Immature natural killer cell (primary cell): ENCODE results near the gene BEST3. TPM values are rescaled to one million over a fixed set of nuclear protein-coding genes. Genes with fewer than 3 reads are reported as not detected.
"Not testable (repeated sequence)": the region's sequence is repeated elsewhere in the genome, so short reads cannot be mapped to it uniquely, and the experiment has no call there.

Experiments used
- DNase-seq, 3 donors: peaks; one replicate each; pipeline ENCODE4 v3.0.0; 2022; ENCODE audit warnings: mixed read lengths in 1 of 3
- H3K27ac Mint-ChIP-seq, 6 donors: one replicate each; pipeline ENCODE4 v1.8.0; 2020; ENCODE audit warnings: mixed read lengths in 6 of 6, mild to moderate bottlenecking in 5 of 6, inconsistent platforms in 4 of 6, moderate library complexity in 3 of 6
- H3K27me3 Mint-ChIP-seq, 3 donors: one replicate each; pipeline ENCODE4 v1.8.0; 2020 to 2021; ENCODE audit warnings: low read depth in 3 of 3, mild to moderate bottlenecking in 3 of 3, mixed read lengths in 3 of 3, moderate library complexity in 3 of 3, inconsistent platforms in 1 of 3
- H3K36me3 Mint-ChIP-seq, 3 donors: one replicate each; pipeline ENCODE4 v1.8.0; 2020; ENCODE audit warnings: mixed read lengths in 3 of 3, inconsistent platforms in 2 of 3, mild to moderate bottlenecking in 2 of 3
- H3K4me1 Mint-ChIP-seq, 2 donors: one replicate each; pipeline ENCODE4 v1.8.0; 2020; ENCODE audit warnings: inconsistent platforms in 2 of 2, mild to moderate bottlenecking in 2 of 2, mixed read lengths in 2 of 2, moderate library complexity in 1 of 2
- H3K4me3 Mint-ChIP-seq, 5 donors: one replicate each; pipeline ENCODE4 v1.8.0; 2020; ENCODE audit warnings: mild to moderate bottlenecking in 5 of 5, mixed read lengths in 5 of 5, inconsistent platforms in 3 of 5, moderate library complexity in 3 of 5
- H3K9me3 Mint-ChIP-seq, 6 donors: one replicate each; pipeline ENCODE4 v1.8.0; 2020; ENCODE audit warnings: mild to moderate bottlenecking in 6 of 6, mixed read lengths in 6 of 6, inconsistent platforms in 4 of 6, moderate library complexity in 3 of 6
- polyA plus RNA-seq, 3 donors: library from polyadenylated mRNA; unstranded; fragments of 300-500 nt; fragmentation: Illumina TruSeq; gene quantifications; one replicate each; pipeline ENCODE4 v1.2.3, GENCODE V29; 2021

BEST3 gene
- polyA plus RNA-seq, 3 donors from 2014 or later = not detected

GRCh38 chr12:69620077-69620476 lies 79.0 kb downstream of the BEST3 start:
- Mint-ChIP-seq H3K9me3 (peaks cover 0 to 2% (median 0%) of the 10 kb centered on the region in 6 donors), H3K27ac (no peak overlapping the region), H3K4me3 (no peak overlapping the region), H3K4me1 (no peaks in the 10 kb centered on the region), H3K27me3 (peaks cover 1 to 11% (median 5%) of the 10 kb centered on the region in 3 donors), H3K36me3 (no peaks in the 10 kb centered on the region)
- DNase-seq = no peak

- DNase-seq = no peak
- Mint-ChIP-seq H3K27me3 (peaks cover 1 to 11% (median 6%) of the 10 kb centered on the region in 3 donors), H3K9me3 (peaks cover 0 to 2% (median 0%) of the 10 kb centered on the region in 6 donors), H3K4me3 (no peak overlapping the region), H3K4me1 (no peaks in the 10 kb centered on the region), H3K27ac (no peak overlapping the region), H3K36me3 (no peaks in the 10 kb centered on the region)
Observed at GRCh38 chr12:69619050-69619449, 80.1 kb downstream of the BEST3 start.

GRCh38 chr12:69616025-69616424 lies 83.1 kb downstream of the BEST3 start:
- no peak overlapping the region for H3K4me3 Mint-ChIP-seq
- H3K9me3 Mint-ChIP-seq = peaks cover 0 to 2% (median 0%) of the 10 kb centered on the region in 6 donors

GRCh38 chr12:69613351-69613750 lies 85.8 kb downstream of the BEST3 start:
- H3K4me1 Mint-ChIP-seq = no peaks in the 10 kb centered on the region
- peaks cover 0 to 8% (median 3%) of the 10 kb centered on the region in 3 donors for H3K27me3 Mint-ChIP-seq
- H3K36me3 Mint-ChIP-seq = no peaks in the 10 kb centered on the region

More at GRCh38 chr12:69616025-69616424, 83.1 kb downstream of the BEST3 start:
- no peaks in the 10 kb centered on the region for H3K4me1 Mint-ChIP-seq
- H3K27me3 Mint-ChIP-seq = peaks cover 1 to 9% (median 5%) of the 10 kb centered on the region in 3 donors
- H3K27ac Mint-ChIP-seq = no peak overlapping the region
- no peak for DNase-seq
- no peaks in the 10 kb centered on the region for H3K36me3 Mint-ChIP-seq

GRCh38 chr12:69610729-69611128 lies 88.4 kb downstream of the BEST3 start, which contains the start of gene LRRC10:
Gene LRRC10 (minus strand): TSS chr12:69610907. CDS start chr12:69610838, 69 bp downstream.
- no peaks in the 10 kb centered on the region for H3K36me3 Mint-ChIP-seq
- H3K4me3 Mint-ChIP-seq = no peak within 1 kb of the TSS
- H3K27me3 Mint-ChIP-seq = peaks cover 0 to 5% (median 0%) of the 10 kb centered on the region in 3 donors
- H3K27ac Mint-ChIP-seq = no peak within 1 kb of the TSS
- no peaks in the 10 kb centered on the region for H3K4me1 Mint-ChIP-seq
- no peak for DNase-seq
- H3K9me3 Mint-ChIP-seq = peaks cover 0 to 2% (median 0%) of the 10 kb centered on the region in 6 donors

More at GRCh38 chr12:69613351-69613750, 85.8 kb downstream of the BEST3 start:
- no peak overlapping the region for H3K4me3 Mint-ChIP-seq
- peaks cover 0 to 2% (median 0%) of the 10 kb centered on the region in 6 donors for H3K9me3 Mint-ChIP-seq
- DNase-seq = no peak
- H3K27ac Mint-ChIP-seq = no peak overlapping the region

- no peak for DNase-seq
- H3K27ac Mint-ChIP-seq = no peak overlapping the region
- H3K27me3 Mint-ChIP-seq = peaks cover 0 to 5% (median 0%) of the 10 kb centered on the region in 3 donors
- H3K4me3 Mint-ChIP-seq = no peak overlapping the region
- peaks cover 0 to 2% (median 0%) of the 10 kb centered on the region in 3 donors for H3K36me3 Mint-ChIP-seq
- H3K4me1 Mint-ChIP-seq = no peaks in the 10 kb centered on the region
- no peaks in the 10 kb centered on the region for H3K9me3 Mint-ChIP-seq
Observed at GRCh38 chr12:69610126-69610525, 89.0 kb downstream of the BEST3 start.

- Mint-ChIP-seq H3K4me3 (no peak overlapping the region), H3K9me3 (no peaks in the 10 kb centered on the region), H3K4me1 (no peaks in the 10 kb centered on the region), H3K27me3 (peaks cover 0 to 1% (median 0%) of the 10 kb centered on the region in 3 donors), H3K36me3 (peaks cover 5 to 9% (median 5%) of the 10 kb centered on the region in 3 donors), H3K27ac (no peak overlapping the region)
- DNase-seq = no peak
Observed at GRCh38 chr12:69608114-69608513, 91.0 kb downstream of the BEST3 start.

- peaks cover 10 to 34% (median 21%) of the 10 kb centered on the region in 3 donors for H3K36me3 Mint-ChIP-seq
- H3K4me3 Mint-ChIP-seq, H3K9me3 Mint-ChIP-seq, H3K27me3 Mint-ChIP-seq, H3K27ac Mint-ChIP-seq, DNase-seq, H3K4me1 Mint-ChIP-seq: not testable (repeated sequence)
Observed at GRCh38 chr12:69604275-69604674, 94.8 kb downstream of the BEST3 start.

Other genes with a start within 250 kb of the BEST3 start
- 10 to 100 TPM in 1 of 3 donors, 1 to 10 TPM in 2; 5.6 to 11.2 (median 7.8) TPM for gene FRS2, start 228.9 kb downstream of the BEST3 start, polyA plus RNA-seq
- 100 to 1,000 TPM; 129 to 201 (median 142) TPM for gene CCT2, start 113.8 kb downstream of the BEST3 start, polyA plus RNA-seq
- gene LRRC10, start 88.4 kb downstream of the BEST3 start, polyA plus RNA-seq = not detected
- 10 to 100 TPM in 1 of 3 donors, 1 to 10 TPM in 2; 8.8 to 10.1 (median 9.8) TPM for gene RAB3IP, start 39.6 kb upstream of the BEST3 start, polyA plus RNA-seq
- not detected for gene MYRFL, start 125.9 kb upstream of the BEST3 start, polyA plus RNA-seq